GM12878 (cell line): ENCODE results near the gene GDF15. TPM values are rescaled to one million over a fixed set of nuclear protein-coding genes. Genes with fewer than 3 reads are reported as not detected.
A peak's percentile ranks its signal among the peaks of the same experiment; 100 is the strongest.

ENCODE experiments used
- ATAC-seq: fragments of 200-7000 bp; cut with Tn5 transposase; 3 replicates; pipeline ENCODE4 v1.9.1; 2020; ENCODE audit warnings: mild to moderate bottlenecking, moderate library complexity
- BruUV-seq: library from RNA; stranded (reverse); fragments of 400-500 nt; replicated peaks from 2 replicates; lab custom pipeline; 2021; lab: Mats Ljungman, UMichigan
- CTCF ChIA-PET: fragments of 300-600 bp; sonication (Branson Sonifier 250); formaldehyde crosslinking; extraction: SDS; loops from one replicate; lab custom pipeline; 2021; ENCODE audit warnings: inconsistent platforms; lab: Yijun Ruan, JAX
- POLR2A ChIA-PET: fragments of 350-600 bp; formaldehyde crosslinking; extraction: SDS; loops from one replicate; lab custom pipeline; 2021; ENCODE audit warnings: inconsistent platforms; lab: Charles Lee
- RAD21 ChIA-PET: fragments of 300-600 bp; sonication (Branson Sonifier 250); formaldehyde crosslinking; loops from one replicate; lab custom pipeline; 2023; ENCODE audit warnings: antibody characterized with exemption; ENCODE audit not compliant: unreplicated experiment; lab: Charles Lee
- SMC1A ChIA-PET: fragments of 300-600 bp; sonication (Branson Sonifier 250); formaldehyde crosslinking; loops from one replicate; lab custom pipeline; 2023; ENCODE audit not compliant: unreplicated experiment, uncharacterized antibody; lab: Charles Lee
- DNase-seq: peaks from one replicate; pipeline ENCODE4 v3.0.0-alpha.2; 2011; ENCODE audit warnings: low read depth, low spot score
- FAIRE-seq: peaks from 3 replicates; lab custom pipeline; 2011; peaks lifted over from hg19 to GRCh38; lab: Jason Lieb, UNC
- H2AFZ ChIP-seq: 2 replicates; pipeline ENCODE4 v1.6.0; 2011; ENCODE audit warnings: low read depth, low read length, control low read depth; ENCODE audit not compliant: control insufficient read depth
- H3K27ac ChIP-seq: 2 replicates; pipeline ENCODE4 v1.5.1; 2011; ENCODE audit warnings: control low read depth; ENCODE audit not compliant: control insufficient read depth, insufficient read depth
- H3K27me3 ChIP-seq, 2 experiments: replicated peaks in 1 of 2; 2 replicates each; pipeline versions ENCODE4 v1.6.0 to v1.6.1; 2011; ENCODE audit warnings: low read length in 1 of 2; ENCODE audit not compliant: control insufficient read depth in 2 of 2, insufficient read depth in 2 of 2
- H3K36me3 ChIP-seq, 2 experiments: 2 replicates each; pipeline ENCODE4 v1.5.1; 2011; ENCODE audit warnings: low read length in 1 of 2; ENCODE audit not compliant: control insufficient read depth in 2 of 2, insufficient read depth in 2 of 2
- H3K4me1 ChIP-seq: 2 replicates; pipeline ENCODE4 v1.6.1; 2011; ENCODE audit warnings: mild to moderate bottlenecking, low read length, moderate library complexity, mixed read lengths; ENCODE audit not compliant: control insufficient read depth, insufficient read depth
- H3K4me2 ChIP-seq: 2 replicates; pipeline ENCODE4 v1.6.0; 2011; ENCODE audit warnings: control low read depth; ENCODE audit not compliant: control insufficient read depth, insufficient read depth
- H3K4me3 ChIP-seq: fragments of 200-600 bp; sonication (generic); 2 replicates; pipeline ENCODE4 v1.5.1; 2016
- H3K79me2 ChIP-seq: 2 replicates; pipeline ENCODE4 v1.6.0; 2011; ENCODE audit warnings: low read length; ENCODE audit not compliant: control insufficient read depth, insufficient read depth
- H3K9ac ChIP-seq: 2 replicates; pipeline ENCODE4 v1.8.0; 2011; ENCODE audit warnings: low read length, control low read depth, mixed read lengths; ENCODE audit not compliant: control insufficient read depth, insufficient read depth
- H3K9me3 ChIP-seq: replicated peaks from 3 replicates; pipeline ENCODE4 v1.5.1; 2011; ENCODE audit warnings: mild to moderate bottlenecking, low read length; ENCODE audit not compliant: control insufficient read depth, insufficient read depth
- H4K20me1 ChIP-seq: 2 replicates; pipeline ENCODE4 v1.6.0; 2011; ENCODE audit not compliant: control insufficient read depth, insufficient read depth
- BACH1 ChIP-seq: fragments of 450-650 bp; IDR thresholded peaks from 2 replicates; pipeline ENCODE4 v1.6.1; 2017; ENCODE audit warnings: mild to moderate bottlenecking, borderline replicate concordance
- BHLHE40 ChIP-seq, 2 experiments: fragments of 450-650 bp in 1 of 2; IDR thresholded peaks; 2 replicates each; pipeline ENCODE4 v1.6.1; 2011 to 2017; ENCODE audit warnings: low read depth in 2 of 2, borderline replicate concordance in 1 of 2, improper control_type of control experiment in 1 of 2, low read length in 1 of 2, mild to moderate bottlenecking in 1 of 2
- EGR1 ChIP-seq, 2 experiments: IDR thresholded peaks; 1 replicate in 1 of 2; 2 replicates in 1 of 2; pipeline ENCODE4 v1.6.1; 2011 to 2012; ENCODE audit warnings: low read depth in 2 of 2, low read length in 2 of 2, borderline replicate concordance in 1 of 2, mild to moderate bottlenecking in 1 of 2, moderate library complexity in 1 of 2
- IKZF1 ChIP-seq: fragments of 450-650 bp; conservative IDR thresholded peaks from 2 replicates; pipeline ENCODE4 v1.6.1; 2017; ENCODE audit warnings: antibody characterized with exemption, mild to moderate bottlenecking
- YY1 ChIP-seq: IDR thresholded peaks from 2 replicates; pipeline ENCODE4 v1.6.1; 2011; ENCODE audit warnings: low read depth, mild to moderate bottlenecking, low read length
- WGBS: methylation state at CpG from one replicate; pipeline ENCODE4 v1.1.6; 2016; ENCODE audit warnings: low lambda C conversion rate; ENCODE audit not compliant: insufficient replicate concordance, insufficient coverage; ENCODE audit errors: missing lambda C conversion rate; 5-methylcytosine and 5-hydroxymethylcytosine counted together
- in situ Hi-C: fragments of 300-500 bp; cut with MboI; formaldehyde crosslinking; loops from 9 replicates; pipeline ENCODE4 v1.14.3; 2018; ENCODE audit warnings: mixed read lengths
- intact Hi-C: fragments of 100-400 bp; cut with micrococcal nuclease; formaldehyde crosslinking; loops from one replicate; pipeline ENCODE4 v1.14.2; 2022; ENCODE audit not compliant: unreplicated experiment
- polyA plus RNA-seq, 11 experiments: library from polyadenylated mRNA; depleted of rRNA in 4 of 11; unstranded in 6 of 11; stranded (reverse) in 5 of 11; fragments of >200 nt; fragmentation: Nextera tagmentation in 4 of 11; fragmentation: Illumina TruSeq in 1 of 11; extraction: Ambion mirVana in 4 of 11; extraction: Trizol in 1 of 11; gene quantifications; 1 replicate in 1 of 11; 2 replicates in 10 of 11; pipeline versions ENCODE4 v1.2.1 to v1.2.3, GENCODE V29; 2011 to 2016; ENCODE audit warnings: inconsistent platforms in 2 of 11, missing spikeins in 2 of 11, low read depth in 1 of 11
- total RNA-seq, 4 experiments: library from RNA; depleted of rRNA in 3 of 4; stranded (reverse); fragments of >200 nt in 3 of 4; fragmentation: Illumina TruSeq in 1 of 4; extraction: Trizol in 1 of 4; gene quantifications; 2 replicates each; pipeline versions ENCODE4 v1.2.1 to v1.2.3, GENCODE V29; 2013 to 2021

GDF15 gene
- total and polyA plus RNA-seq, 10 of the 15 experiments (the other 5 are each of a cell fraction or from before 2014, with no cell fraction given): 0.11 to 3.6 (median 1.6) TPM; not detected in 1

DNA sequence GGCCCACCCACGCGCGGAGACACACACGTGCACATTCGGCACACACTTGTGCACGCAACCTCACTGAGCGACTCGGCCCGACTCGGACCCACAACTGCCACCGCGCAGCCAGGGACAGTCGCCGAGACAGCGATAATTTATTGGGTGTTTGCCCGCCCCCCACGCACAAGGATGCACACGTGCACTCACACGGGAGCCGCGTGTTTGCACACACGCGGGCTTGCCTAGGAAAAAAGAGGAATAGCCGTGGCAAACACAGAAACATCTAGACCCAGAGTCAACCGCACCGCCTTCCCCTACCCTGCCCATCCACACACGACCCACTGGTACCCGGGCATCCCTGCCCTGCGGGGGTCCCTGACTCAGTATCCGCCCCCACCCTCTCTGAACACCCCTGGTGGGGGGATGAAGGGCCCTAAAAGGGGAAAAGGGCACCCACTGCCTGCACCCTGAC is 32.1 kb downstream of the GDF15 start:
- SMC1A ChIA-PET: interaction anchor here (0.6 to 2.6 kb wide), 5 partner anchors 11 to 136 kb away, joined by 3 to 11 read pairs (median 3); no protein-coding TSS in a partner anchor
- Histone ChIP-seq H3K9ac (no peak overlapping the region), H3K27ac (peak overlapping the region; percentile 19; the same call in 1 of the 2 replicates), H3K4me1 (peaks cover 69% of the 10 kb centered on the region), H3K9me3 (no peaks in the 10 kb centered on the region), H3K79me2 (peaks cover 38% of the 10 kb centered on the region), H2AFZ (0 out of 2 replicates have a peak overlapping the region, but pooled peaks have one; percentile 9), H3K4me3 (peak overlapping the region; percentile 65; the same call in 1 of the 2 replicates), H3K27me3 (no peaks in the 10 kb centered on the region), H4K20me1 (no peaks in the 10 kb centered on the region), H3K36me3 (no peaks in the 10 kb centered on the region), H3K4me2 (peak overlapping the region; percentile 94)
- FAIRE-seq: no peak
- in situ Hi-C loops (no loop called here), intact Hi-C loops (loop anchor here (10.0 kb wide), 1 partner anchor 213 kb away; the partner anchor contains the start of gene RAB3A)
- TF ChIP-seq BACH1: peak; percentile 74
- 0 out of 2 replicates have a peak, but pooled peaks have one; percentile 5 for TF ChIP-seq IKZF1
- peak; percentile 82 to 93 for TF ChIP-seq BHLHE40 (IDR thresholded peaks at IDR 0.05; ENCODE audit: borderline replicate concordance in 1 of 2, low read depth in 2 of 2, low read length in 1 of 2)
- peak in 1 of 2 experiments; percentile 58; a peak in 1 of 3 replicates for TF ChIP-seq EGR1 (IDR thresholded peaks at IDR 0.05; ENCODE audit: borderline replicate concordance in 1 of 2, low read depth in 2 of 2, low read length in 2 of 2)
- TF ChIP-seq YY1: no peak
- RAD21 ChIA-PET: interaction anchor here (0.6 to 2.1 kb wide), 7 partner anchors 11 to 426 kb away, joined by 3 to 12 read pairs (median 6); partner anchors contain the start of genes JUND and LSM4
- no TSS peak for BruUV-seq
- CTCF ChIA-PET: interaction anchor here (0.8 to 2.1 kb wide), 6 partner anchors 14 to 139 kb away, joined by 3 to 14 read pairs (median 5); partner anchors contain the start of gene GDF15
- no peak for DNase-seq
- POLR2A ChIA-PET: interaction anchor here (0.5 to 2.6 kb wide), 10 partner anchors 10 to 241 kb away, joined by 3 to 21 read pairs (median 4); partner anchors contain the start of genes JUND and LSM4
- 18% methylated on average over 30 of the region's 30 CpGs for WGBS
- no peak for ATAC-seq
